Measurements from ENCODE around the gene EHMT2.

Gene EHMT2

DNA sequence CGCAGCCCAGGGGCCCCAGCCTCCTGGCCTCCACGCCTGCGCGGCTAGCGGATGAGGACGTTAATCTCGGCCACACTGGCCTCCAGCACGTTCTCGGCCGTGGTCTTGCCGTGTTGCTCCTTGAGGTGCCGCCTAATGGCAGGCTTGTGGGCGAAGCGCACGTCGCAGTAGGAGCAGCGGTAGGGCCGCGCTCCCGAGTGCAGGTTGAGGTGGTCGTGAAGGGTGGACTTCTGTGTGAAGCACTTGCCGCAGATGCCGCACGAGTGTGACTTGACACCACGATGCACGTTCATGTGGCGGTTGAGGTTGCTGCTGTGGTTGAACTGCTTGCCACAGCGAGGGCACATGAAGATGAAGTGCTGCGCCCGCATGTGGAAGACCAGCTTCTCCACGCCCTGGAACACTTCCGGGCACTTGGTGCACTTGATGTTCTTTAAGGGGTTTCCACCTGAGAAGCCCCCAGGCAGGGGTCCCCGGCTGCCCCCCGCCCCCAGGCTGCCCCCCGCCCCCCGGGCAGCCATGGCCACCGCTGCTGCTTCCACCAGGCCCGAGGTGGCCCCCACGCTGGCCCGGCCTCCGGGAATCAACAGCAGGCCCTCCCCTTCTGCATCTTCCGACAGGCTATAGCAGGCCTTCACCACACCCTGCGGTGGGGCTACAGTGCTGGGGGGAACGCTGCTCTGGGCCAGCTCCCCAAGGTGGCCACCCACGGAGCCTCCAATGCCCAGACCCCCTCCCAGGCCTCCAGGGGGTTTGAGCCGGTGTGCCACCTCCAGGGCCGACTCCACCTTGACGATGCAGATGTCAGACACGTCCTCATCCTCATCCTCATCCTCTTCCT, 2.6 kb upstream of the EHMT2 start:
- in situ Hi-C loops (cut with HindIII; ENCODE audit: low pct_ligation_motif_present, low sequenced_read_pairs): no loop called here
- TF ChIP-seq, protein P1, sequence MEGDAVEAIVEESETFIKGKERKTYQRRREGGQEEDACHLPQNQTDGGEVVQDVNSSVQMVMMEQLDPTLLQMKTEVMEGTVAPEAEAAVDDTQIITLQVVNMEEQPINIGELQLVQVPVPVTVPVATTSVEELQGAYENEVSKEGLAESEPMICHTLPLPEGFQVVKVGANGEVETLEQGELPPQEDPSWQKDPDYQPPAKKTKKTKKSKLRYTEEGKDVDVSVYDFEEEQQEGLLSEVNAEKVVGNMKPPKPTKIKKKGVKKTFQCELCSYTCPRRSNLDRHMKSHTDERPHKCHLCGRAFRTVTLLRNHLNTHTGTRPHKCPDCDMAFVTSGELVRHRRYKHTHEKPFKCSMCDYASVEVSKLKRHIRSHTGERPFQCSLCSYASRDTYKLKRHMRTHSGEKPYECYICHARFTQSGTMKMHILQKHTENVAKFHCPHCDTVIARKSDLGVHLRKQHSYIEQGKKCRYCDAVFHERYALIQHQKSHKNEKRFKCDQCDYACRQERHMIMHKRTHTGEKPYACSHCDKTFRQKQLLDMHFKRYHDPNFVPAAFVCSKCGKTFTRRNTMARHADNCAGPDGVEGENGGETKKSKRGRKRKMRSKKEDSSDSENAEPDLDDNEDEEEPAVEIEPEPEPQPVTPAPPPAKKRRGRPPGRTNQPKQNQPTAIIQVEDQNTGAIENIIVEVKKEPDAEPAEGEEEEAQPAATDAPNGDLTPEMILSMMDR (IDR thresholded peaks at IDR 0.05; ENCODE audit: low read depth, low read length, missing control alignments): no peak
- no peak for DNase-seq
- Histone ChIP-seq H3K36me3 (replicated peaks) (no peaks in the 10 kb centered on the region), H3K27me3 (replicated peaks) (no peaks in the 10 kb centered on the region), H3K27ac (no peak overlapping the region), H3K4me3 (ENCODE audit: low read depth, low read length) (no peak overlapping the region)

DNA sequence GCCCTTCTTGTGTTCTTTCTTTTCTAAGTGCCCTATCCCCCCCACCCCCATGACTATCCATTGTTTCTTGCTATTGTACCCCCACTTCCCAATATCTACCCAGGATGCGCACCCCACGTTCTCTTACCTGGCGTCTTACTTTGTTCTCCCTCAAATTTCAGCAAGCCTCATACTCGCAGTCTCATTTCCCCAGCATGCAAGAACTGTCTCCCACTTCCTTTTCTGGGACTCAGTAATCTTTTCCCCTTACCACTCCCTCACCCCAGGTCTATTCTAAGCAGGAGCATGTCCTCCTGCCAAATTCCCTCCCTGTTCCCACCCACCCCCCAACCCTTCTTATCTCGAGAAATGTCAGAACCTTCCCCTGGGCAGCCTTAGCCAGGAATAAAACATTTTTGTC, 1.7 kb upstream of the EHMT2 start:
- no peak overlapping the region for H3K4me3 ChIP-seq (ENCODE audit: low read depth, low read length)
- DNase-seq: no peak
- in situ Hi-C loops (cut with HindIII; ENCODE audit: low pct_ligation_motif_present, low sequenced_read_pairs): no loop called here
- TF ChIP-seq, protein P1 (IDR thresholded peaks at IDR 0.05; ENCODE audit: low read depth, low read length, missing control alignments): no peak
- no peaks in the 10 kb centered on the region for H3K36me3 ChIP-seq (replicated peaks)
- no peaks in the 10 kb centered on the region for H3K27me3 ChIP-seq (replicated peaks)
- H3K27ac ChIP-seq: no peak overlapping the region

DNA sequence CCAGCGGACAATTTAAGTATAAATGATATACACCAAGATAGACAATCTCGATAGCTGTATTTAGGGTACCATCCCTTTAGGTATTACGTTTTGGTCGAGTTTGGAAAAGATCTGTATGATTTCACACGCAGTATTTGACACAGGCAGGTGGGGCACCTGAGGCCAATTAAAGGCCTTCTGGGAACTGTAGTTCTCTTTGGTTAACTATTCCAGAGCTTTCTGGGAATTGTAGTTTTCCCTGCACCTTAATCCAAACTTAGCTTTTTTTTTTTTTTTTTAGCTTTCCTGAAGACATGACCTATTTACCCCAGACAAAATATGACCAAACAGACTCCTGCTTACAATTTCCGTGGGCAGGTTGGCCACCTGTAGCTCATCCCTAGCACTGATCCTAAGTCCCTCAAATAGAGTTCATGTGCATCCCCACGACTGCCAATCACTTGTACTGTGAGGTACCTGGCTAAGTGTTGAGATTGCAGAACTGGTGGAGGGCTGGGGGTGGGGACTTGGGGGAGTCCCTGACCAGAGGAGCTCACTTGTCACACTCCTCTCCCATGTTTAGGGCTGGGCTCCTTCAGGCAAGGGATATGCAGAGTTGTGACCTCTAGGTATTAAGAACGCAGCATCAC, 999 bp upstream of the EHMT2 start:
- Histone ChIP-seq H3K27ac (no peak overlapping the region), H3K27me3 (replicated peaks) (no peaks in the 10 kb centered on the region), H3K36me3 (replicated peaks) (peaks cover 1% of the 10 kb centered on the region), H3K4me3 (ENCODE audit: low read depth, low read length) (peak overlapping the region; percentile 89)
- TF ChIP-seq, protein P1 (IDR thresholded peaks at IDR 0.05; ENCODE audit: low read depth, low read length, missing control alignments): no peak
- no peak for DNase-seq
- in situ Hi-C loops (cut with HindIII; ENCODE audit: low pct_ligation_motif_present, low sequenced_read_pairs): no loop called here

DNA sequence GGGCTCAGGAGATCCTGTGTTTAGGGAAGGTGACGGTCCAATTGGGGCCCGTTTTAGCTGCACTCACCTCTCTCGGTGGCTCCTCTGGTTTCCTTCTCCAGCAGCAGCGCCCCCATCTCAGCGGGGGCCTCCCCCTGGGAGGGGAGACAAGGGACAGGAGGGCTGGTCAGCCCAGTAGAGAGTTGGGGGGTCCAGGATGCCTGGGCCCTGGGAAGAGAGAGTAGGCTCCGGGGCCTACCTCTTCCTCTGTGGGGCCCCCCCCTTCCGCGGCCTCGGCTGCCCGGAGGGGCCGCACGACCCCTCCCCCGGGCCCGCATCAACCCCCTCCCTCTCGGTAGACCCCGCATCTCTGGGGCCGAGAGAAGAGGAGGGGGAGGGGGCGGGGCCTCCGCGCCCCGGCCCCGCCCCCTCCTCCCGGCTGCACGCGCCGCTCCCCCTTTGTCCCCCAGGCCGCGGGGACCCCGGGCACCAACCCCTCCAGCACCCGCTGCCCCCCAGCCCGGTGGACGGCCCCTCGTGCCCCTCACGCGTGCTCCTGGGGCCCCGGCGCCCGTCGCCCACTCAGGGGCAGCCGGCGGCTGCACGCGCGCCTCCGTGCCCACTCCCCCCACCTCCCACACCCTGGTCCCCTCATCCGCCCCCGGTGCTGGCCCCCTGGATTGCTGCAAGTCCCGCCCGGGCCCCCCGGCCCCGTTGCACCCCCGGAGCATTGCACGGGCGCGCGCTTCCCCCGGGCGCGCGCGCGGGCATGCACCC, 464 bp downstream of the EHMT2 start:
- in situ Hi-C loops (cut with HindIII; ENCODE audit: low pct_ligation_motif_present, low sequenced_read_pairs): no loop called here
- Histone ChIP-seq H3K4me3 (ENCODE audit: low read depth, low read length) (peak overlapping the region; percentile 89), H3K27me3 (replicated peaks) (no peaks in the 10 kb centered on the region), H3K36me3 (replicated peaks) (peaks cover 10% of the 10 kb centered on the region), H3K27ac (no peak overlapping the region)
- DNase-seq: no peak
- TF ChIP-seq, protein P1 (IDR thresholded peaks at IDR 0.05; ENCODE audit: low read depth, low read length, missing control alignments): no peak

- Histone ChIP-seq H3K4me3 (ENCODE audit: low read depth, low read length) (peak overlapping the region; percentile 89), H3K27me3 (replicated peaks) (no peaks in the 10 kb centered on the region), H3K36me3 (replicated peaks) (peaks cover 11% of the 10 kb centered on the region), H3K27ac (no peak overlapping the region)
- DNase-seq: no peak
- in situ Hi-C loops (cut with HindIII; ENCODE audit: low pct_ligation_motif_present, low sequenced_read_pairs): no loop called here
- TF ChIP-seq, protein P1 (IDR thresholded peaks at IDR 0.05; ENCODE audit: low read depth, low read length, missing control alignments): no peak
These were observed 1.0 kb downstream of the EHMT2 start for GRCh38 chr6:31896493-31896855.

Data from brain microvascular endothelial cell (primary cell).